GM12801 (cell line): ENCODE data around the gene EFEMP1.

Experiments used
- TF ChIP-seq, protein P1 (sequence below): IDR thresholded peaks from one replicate; pipeline ENCODE4 v1.5.1; 2011; ENCODE audit warnings: control low read depth; ENCODE audit not compliant: insufficient read length; ENCODE audit errors: extremely low read depth

Gene EFEMP1

DNA sequence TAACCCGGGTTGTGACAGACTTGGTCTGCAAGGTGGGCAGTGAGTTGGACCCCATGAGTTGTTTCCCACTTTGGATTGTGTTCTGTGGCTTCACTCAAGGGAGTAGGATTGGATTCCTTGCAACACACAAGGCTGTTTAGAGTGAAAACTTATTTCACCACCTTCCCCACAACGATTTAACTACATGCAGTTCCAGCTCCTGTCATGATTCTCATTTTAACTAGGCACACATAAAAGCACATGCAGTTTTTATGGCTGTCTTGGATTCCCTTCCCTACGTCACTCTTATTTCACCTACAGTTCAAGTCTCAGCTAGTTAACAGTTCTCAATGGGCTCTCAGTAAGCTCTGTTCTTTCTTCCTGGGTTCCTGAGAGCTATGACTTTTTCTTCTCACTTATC, 15.9 kb downstream of the EFEMP1 start:
- TF ChIP-seq, protein P1, sequence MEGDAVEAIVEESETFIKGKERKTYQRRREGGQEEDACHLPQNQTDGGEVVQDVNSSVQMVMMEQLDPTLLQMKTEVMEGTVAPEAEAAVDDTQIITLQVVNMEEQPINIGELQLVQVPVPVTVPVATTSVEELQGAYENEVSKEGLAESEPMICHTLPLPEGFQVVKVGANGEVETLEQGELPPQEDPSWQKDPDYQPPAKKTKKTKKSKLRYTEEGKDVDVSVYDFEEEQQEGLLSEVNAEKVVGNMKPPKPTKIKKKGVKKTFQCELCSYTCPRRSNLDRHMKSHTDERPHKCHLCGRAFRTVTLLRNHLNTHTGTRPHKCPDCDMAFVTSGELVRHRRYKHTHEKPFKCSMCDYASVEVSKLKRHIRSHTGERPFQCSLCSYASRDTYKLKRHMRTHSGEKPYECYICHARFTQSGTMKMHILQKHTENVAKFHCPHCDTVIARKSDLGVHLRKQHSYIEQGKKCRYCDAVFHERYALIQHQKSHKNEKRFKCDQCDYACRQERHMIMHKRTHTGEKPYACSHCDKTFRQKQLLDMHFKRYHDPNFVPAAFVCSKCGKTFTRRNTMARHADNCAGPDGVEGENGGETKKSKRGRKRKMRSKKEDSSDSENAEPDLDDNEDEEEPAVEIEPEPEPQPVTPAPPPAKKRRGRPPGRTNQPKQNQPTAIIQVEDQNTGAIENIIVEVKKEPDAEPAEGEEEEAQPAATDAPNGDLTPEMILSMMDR, result no peak

DNA sequence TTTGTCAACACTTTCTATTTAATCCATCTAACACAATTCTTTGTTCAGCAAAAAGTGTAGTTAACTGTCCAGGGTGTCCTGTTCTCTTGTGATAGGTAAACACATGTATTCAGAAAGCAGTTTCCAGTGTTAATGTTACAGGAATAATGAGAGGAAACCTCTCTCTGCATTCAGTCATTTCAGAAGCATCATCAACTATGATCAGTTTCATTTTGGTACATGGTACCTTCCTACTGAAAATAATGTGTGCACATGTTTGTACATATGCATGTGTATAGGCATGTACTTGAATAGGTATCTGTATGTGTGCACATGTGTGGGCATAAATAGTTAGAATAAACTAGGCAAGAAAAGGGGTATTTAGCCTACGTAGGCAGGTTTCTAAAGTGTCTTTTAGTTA, 16.6 kb downstream of the EFEMP1 start:
- TF ChIP-seq, protein P1, result no peak

DNA sequence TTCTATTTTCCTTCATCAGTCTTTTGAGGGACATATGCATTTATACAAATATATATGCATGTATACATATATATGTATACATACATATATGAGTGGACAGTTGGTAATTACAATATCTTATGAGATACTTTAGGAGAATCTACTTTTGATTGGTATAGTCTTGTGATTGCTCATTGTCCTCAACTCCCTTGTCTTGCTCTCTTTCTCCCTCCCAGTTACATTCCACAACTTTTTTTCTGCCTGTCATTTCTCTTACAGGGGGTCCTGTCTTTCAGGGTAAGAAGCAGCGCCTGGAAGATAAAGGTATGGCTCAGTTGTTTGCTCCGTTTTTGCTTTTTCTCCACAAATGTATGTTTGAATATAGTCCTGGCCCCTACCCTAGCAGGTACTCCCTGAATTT, 19.9 kb downstream of the EFEMP1 start:
- TF ChIP-seq, protein P1, result no peak

DNA sequence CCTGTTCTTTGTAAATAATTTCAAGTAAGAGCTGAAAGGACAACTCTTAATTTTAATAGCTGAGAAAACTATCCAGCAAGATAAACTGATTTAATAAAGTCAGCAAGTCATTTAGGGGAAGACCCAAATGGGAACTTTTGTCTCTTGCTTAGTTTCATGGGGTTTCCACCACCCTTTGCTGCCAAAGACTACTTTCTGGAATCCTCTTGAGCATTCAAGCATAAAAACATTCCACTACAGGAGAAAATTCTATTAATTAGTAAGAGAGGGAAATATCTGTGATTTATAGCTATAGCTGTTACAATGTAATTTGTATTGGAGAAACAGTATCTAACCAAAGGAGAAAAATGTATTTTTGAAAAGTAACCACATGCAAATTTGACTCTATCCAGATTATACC, 20.6 kb downstream of the EFEMP1 start:
- TF ChIP-seq, protein P1, result no peak

DNA sequence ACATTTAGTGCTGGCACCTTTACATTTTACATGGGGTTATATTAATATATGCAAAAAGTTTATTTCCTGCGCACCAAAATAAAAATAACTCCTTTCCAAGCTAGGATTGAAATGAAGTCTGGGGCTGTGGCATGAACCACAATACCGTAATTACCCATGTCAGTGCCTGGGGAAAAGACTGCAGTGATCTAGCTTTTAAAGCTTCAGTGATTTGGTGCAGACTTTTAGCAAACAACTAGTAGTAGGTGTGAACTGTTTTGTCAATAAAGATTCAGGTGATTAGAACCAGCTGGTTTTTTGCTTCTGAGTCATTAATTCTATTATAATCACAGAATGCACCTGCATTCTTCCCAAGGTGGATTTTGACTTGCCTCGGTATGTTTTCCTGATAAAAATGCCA, 21.2 kb downstream of the EFEMP1 start:
- TF ChIP-seq, protein P1, result no peak

DNA sequence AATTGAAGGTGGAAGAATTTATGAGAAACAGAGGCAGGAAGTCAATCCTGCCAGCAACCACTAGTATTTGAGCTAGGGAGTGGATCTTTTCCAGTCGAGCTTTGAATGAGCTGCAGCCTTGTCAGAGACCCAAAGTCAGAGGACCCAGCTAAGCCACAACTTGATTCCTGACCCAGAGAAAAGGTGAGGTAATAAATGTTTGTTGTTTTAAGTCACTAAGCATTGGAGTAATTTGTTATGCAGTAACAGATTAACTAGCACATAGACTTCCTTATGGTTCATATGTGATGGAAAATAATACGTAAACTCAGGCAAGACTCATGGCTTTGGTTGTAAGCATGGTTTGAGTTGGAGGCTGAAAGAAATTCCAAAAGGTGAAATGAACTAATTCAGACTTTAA, 21.6 kb downstream of the EFEMP1 start:
- TF ChIP-seq, protein P1, result no peak

DNA sequence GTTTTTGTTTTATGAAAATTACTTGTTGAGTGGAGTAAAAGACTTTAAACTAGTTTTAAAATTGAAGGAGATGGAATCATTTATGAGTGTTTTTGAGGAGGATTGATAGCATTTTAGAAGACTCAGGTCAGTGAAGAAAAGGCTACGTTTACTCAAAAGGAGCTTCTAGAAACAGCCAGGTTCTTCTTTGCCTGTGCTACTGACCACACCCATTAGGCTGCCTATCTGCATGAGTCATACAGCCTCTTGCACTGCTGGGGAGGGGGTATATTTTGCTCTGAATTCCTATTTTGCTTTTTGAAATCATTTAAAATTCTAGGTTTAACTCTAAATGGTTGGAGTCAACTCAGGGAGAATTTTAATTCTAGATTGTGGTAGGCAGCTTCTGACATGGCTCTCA, 22.3 kb downstream of the EFEMP1 start:
- TF ChIP-seq, protein P1, result no peak

DNA sequence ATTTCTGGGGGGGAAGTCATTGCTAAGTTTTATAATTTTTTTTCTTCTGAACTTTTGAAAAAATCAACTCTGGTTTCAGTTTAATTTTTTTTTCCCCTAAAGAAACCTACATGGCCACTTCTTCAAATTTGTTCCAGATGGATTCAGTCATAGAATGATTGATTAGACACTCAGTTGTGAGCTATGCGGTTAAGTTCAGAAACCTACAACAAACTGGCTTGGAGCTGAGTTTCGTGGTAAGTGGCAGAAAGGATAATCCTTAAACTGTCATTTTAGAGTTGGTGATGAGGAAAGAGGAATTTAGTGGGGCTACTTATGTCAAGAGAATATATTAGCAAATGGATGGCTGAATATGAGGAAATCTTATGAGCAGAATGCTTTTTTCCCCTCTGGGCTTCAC, 23.7 kb downstream of the EFEMP1 start:
- TF ChIP-seq, protein P1, result no peak
